DND-41 (cell line): ENCODE data around the gene FHL5.

Source experiments
- CTCF ChIP-seq: IDR thresholded peaks from 2 replicates; pipeline ENCODE4 v1.5.1; 2012; ENCODE audit warnings: borderline replicate concordance, low read length, moderate library complexity, mild to moderate bottlenecking; ENCODE audit not compliant: poor library complexity, severe bottlenecking; ENCODE audit errors: extremely low read depth
- EZH2 ChIP-seq: IDR thresholded peaks from 3 replicates; pipeline ENCODE4 v1.6.1; 2012; ENCODE audit warnings: borderline replicate concordance, low read depth, mild to moderate bottlenecking, moderate library complexity, low read length, inconsistent platforms; ENCODE audit not compliant: severe bottlenecking

GRCh38 chr6:96653181-96653580 lies 90.3 kb downstream of the FHL5 start:
- TF ChIP-seq CTCF: no peak
- TF ChIP-seq EZH2: no peak
